GM21390 (cell line): ENCODE measurements around the gene OR2T35.
"Not testable (repeated sequence)": the region's sequence is repeated elsewhere in the genome, so short reads cannot be mapped to it uniquely, and the experiment has no call there.

Source experiments
- ATAC-seq: cut with Tn5 transposase; IDR thresholded peaks from one replicate; pipeline ENCODE4 v1.9.1; 2021; ENCODE audit not compliant: unreplicated experiment

OR2T35 gene

DNA sequence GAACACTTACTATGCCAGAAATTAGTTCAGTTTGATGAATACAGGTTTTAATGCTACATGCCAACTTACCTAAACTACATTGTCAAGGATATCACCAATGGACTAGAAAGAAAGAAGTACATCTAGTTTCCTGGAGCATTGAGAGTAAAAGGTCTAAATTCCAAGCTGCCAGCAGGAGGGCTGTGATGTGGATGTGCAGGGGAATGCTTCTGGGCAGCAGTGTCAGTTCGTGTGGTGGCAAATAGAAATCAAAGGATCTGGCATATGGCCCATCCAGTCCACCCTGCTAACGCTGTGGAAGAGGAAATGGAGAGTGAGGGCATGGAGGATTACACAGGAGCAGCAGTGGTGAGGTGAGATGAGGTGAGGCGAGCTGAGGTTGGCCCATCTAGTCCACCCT lies at the start of gene OR2T35:
OR2T35 (minus strand) TSS at position 101 of the 400 bp plus-strand sequence. CDS start 6,020 bp downstream, outside the sequence.
- not testable (repeated sequence) for ATAC-seq

- ATAC-seq, result no peak
Observed at GRCh38 chr1:248691567-248692155, 46.6 kb upstream of the OR2T35 start.

GRCh38 chr1:248688527-248689298 lies 43.6 kb upstream of the OR2T35 start:
- ATAC-seq, result peak; percentile 71

- peak; percentile 83 for ATAC-seq
Observed at GRCh38 chr1:248686815-248687214, 41.7 kb upstream of the OR2T35 start.

GRCh38 chr1:248681651-248682050 lies 36.6 kb upstream of the OR2T35 start:
- ATAC-seq, result no peak

DNA sequence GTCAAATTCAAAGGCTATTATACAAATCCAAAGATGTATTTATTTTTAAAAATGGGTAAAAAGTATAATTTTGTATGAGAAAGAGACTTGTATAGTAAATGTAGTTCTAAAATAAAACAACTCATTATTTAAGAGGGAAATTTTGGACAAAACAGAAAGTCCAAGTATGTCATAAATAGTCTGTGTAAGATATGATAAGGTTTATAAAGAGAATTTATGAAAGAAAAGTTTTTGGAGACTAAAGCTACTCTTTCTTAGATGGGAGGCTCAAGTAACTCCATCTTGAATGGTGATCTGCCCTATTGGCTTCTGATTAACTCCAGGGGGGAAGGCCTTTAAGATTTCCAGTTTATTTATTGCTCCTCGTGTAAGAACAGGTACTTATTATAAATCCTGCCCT lies 24.9 kb upstream of the OR2T35 start:
- no peak for ATAC-seq

DNA sequence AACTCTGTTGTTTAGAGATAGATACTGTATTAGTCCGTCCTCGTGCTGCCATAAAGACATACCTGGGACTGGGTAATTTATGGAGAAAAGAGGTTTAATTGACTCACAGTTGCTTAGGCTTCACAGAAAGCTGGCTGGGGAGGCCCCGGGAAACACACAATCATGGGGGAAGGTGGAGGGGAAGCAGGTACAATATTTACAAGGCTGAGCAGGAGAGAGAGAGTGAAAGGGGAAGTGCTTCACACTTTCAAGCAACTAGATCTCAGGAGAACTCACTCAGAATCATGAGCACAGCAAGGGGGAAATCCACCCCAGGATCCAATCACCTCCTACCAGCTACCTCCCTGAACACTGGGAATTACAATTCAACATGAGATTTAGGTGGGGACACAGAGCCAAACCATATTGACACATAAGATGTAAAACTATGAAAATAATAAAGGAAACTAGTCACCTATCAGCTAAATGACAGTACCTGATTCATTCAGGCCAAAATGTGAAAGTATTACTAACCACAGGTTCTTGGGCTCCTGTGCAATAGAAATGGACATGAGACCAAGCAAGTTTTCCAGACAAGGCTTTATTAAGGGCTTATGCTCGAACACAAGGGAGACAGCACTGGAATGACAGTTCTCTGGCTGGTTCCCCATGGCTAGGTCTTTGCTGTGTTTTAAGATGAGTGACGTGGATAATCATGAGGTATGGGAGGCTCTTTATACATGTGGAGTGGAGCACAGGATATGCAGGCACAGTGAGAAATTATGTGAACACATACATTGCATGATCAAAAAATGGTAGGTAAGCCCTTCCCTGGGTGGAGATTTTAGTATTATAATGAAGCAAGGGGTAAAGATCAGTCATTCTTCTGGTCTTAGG lies 18.6 kb upstream of the OR2T35 start:
- peak; percentile 96 for ATAC-seq

DNA sequence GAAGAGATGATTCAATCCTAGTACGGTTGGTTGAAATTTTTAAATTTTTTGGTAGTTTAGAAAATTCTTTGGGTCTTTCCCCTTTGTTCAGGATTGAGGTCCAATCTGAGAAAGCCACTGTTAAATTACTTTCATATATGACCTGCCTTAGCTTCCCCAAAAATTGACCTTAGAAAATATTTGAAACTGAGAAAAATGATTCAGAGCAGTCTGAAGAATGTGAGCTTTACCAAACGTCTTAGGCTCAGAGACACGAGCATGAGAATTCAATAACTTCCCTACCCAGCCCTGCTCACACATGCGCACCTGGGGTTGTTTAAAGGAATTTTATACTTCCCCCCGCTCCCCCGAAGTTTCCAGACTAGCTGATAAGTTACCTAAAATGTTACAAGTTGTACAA lies 11.7 kb upstream of the OR2T35 start:
- peak; percentile 65 for ATAC-seq

DNA sequence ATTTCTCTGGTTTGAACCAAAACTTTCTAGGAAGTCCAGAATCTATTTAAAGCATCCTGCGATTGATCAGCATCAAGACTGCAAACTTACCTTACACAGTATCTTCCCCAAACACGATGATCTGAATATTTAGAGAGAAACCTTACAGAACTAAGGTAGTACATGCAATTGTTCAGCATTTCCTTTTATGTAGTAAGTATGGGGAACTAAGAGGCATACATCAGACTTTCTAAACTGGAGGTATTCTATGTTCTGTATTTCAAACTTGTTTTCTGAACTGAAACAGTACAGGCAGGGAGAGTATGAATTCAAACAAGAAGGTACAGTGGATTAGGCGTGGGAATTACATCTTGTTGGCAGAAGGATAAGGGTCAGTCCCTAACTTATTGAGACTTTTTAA lies 10.3 kb upstream of the OR2T35 start, which contains the start of gene OR2T27:
OR2T27 (minus strand) TSS at position 175 of the 400 bp plus-strand sequence. CDS start 4,644 bp downstream, outside the sequence.
- ATAC-seq, result not testable (repeated sequence)

DNA sequence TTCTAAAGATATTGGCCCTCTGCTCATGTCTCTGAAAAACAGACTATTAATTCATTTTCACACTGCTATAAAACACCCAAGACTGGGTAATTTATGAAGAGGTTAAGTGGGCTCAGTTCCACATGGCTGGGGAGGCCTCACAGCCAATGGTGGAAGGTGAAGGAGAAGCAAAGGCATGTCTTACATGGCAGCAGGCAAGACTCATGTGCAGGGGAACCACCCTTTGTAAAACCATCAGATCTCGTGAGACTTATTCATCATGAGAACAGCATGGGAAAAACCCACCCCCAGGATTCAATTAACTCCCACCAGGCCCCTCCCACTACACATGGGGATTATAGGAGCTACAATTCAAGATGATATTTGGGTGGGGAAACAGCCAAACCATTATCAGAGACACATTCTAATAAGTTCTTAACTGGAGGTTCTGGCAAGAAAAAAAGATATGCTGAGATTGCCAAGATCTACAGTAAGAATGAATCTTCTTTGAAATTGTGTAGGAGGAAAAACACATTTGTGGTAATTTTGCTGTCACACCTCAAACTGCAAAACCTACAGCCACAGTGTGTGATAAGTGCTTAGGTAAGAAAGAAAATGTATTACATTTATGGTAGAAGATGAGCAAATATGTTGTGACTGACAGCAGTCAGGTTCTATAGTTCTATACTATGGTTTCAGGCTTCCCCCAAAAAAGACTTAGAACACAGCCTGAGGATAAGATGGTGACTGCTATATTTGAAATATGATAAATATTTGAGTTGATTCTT lies 3.9 kb upstream of the OR2T35 start:
- ATAC-seq, result not testable (repeated sequence)

DNA sequence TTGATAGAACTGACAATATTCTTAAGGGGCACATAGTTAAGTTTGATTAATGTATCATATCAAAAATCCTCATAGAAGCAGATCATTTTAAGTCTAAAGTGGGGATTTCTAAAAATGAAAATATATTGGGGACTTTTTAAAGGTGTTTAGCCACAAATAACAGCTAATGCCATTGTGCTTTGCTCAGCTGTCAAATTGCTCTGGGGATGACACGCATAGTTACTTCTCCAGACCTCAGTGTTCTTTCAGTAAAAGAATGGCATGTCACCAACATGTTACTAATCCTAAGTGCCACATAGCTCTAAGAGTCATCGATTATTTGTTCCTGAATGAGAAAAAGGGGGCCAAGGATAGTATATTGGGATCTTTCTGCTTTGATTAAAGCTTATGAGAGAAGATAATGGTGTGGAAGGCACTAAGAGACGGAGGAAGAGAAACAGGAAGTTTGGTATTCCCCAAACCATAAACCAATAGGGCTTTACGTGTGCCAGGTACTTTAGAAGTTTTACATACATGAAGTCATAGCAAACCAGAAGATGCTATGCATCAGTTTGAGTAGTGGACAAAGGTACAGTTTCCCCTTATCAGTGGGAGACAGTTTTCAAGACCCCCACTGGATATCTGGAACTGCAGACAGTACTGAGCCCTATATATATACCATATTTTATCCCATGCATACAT lies 2.0 kb downstream of the OR2T35 start:
- peak; percentile 63 for ATAC-seq

DNA sequence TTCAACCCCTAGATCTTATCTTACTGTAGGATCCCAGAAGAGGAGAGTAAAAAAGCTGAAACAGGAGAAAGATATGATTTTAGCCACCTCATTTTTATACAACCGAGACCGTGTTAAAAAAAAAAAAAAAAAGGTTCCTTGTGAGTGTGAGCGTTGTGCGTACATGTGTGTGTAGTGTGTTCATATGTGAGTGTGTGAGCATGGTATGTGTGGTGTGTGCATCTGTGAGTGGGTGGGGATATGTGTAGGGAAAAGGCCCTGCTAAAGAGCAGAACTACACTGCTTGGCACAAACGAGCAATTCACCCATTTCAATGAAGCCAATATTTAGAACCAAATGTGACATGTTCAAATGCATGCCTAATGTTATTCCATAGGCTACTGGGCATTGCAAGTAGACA lies 3.5 kb downstream of the OR2T35 start:
- not testable (repeated sequence) for ATAC-seq

DNA sequence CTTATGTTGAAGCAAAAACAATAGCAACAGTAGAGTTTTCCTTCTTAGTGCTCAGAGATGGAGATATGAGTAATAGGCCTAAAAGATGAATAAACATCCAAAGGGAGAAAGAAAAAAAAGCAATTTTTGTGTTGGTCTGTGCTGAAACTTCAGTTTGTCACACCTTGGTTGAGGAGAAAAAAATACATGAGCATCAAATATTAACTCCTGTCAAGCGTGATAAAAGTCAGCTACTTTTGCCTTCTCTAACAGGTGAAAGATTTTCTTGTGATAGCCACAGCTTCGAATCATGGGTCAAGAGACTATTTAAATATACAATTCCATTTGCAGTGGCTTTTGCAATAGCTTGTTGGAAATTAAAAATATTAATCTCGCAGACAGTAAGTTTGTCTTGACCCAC lies 4.2 kb downstream of the OR2T35 start:
- peak; percentile 48 for ATAC-seq

- not testable (repeated sequence) for ATAC-seq
Observed at GRCh38 chr1:248639652-248640051, 5.4 kb downstream of the OR2T35 start.

- not testable (repeated sequence) for ATAC-seq
Observed at GRCh38 chr1:248636612-248637011, 8.5 kb downstream of the OR2T35 start.

DNA sequence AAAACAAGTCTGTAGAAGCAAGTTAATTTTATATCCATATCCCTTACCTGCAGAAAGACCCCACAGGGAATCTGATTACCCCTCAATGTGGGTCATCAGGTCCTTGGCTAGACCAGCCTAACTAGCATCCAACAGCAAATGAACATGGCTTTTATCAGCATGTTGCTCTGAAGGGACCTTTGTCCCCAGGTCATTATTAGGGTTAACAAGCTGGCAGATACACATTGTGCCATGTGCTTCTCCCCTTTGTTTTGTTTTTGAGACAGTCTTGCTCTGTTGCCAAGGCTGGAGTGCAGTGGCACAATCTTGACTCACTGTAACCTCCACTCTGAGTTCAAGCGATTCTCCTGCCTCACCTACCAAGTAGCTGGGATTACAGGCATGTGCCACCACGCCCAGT lies 10.1 kb downstream of the OR2T35 start, which contains the start of gene OR2T11:
OR2T11 (minus strand) TSS at position 101 of the 400 bp plus-strand sequence. CDS start 7,963 bp downstream, outside the sequence.
- not testable (repeated sequence) for ATAC-seq

DNA sequence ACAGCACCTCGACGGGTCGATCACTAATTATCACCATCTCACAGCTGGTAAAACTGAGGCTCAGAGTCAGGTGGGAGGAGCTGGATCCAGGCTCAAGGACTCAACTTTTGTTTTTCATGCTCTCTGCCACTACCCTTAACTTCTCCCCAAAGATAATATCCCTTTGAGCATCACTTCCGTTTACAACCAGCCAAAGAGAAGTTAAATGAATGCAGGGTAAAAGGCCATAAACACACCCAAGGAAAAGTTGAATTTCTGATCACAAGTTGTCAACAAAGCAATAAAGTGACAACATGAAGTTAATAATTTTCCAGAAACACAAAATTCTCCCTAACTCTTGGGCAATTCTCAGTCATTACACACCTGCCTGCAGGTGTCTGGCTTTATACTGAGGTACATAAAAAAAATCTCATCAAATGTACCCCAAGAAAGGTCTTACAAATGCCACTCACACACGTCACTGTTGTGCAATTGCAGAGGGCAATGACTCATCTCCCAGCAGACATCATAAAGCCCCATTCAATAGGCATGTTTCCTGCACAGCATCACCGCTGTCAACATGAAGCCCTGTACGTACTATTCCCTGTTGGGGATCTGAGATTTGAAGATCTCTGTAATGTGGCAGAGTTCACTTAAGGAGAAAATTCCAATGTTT lies 13.6 kb downstream of the OR2T35 start:
- ATAC-seq, result no peak

- no peak for ATAC-seq
Observed at GRCh38 chr1:248630551-248630950, 14.5 kb downstream of the OR2T35 start.
